ENCODE measurements around the gene GPX5.

DNA sequence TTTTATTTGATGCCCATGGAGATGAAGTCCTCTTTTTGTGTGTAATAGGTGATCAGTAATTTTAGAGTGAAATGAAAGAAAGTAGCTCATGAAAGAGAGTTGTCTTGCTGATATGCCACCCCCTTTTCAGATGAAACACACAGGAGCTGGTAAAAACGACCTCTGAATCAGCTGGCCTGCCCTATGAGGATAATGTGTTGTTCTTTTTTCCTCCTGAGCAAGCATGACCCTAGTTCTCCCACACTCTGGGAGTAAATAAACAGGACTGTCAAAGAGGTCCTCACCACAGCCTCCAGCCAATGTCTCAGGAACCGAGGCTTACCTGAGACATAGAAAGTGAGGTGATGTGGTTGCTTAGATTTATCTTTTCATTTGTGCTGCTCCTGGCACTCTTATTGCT, 29.5 kb downstream of the GPX5 start:
- TF ChIP-seq, protein P1, sequence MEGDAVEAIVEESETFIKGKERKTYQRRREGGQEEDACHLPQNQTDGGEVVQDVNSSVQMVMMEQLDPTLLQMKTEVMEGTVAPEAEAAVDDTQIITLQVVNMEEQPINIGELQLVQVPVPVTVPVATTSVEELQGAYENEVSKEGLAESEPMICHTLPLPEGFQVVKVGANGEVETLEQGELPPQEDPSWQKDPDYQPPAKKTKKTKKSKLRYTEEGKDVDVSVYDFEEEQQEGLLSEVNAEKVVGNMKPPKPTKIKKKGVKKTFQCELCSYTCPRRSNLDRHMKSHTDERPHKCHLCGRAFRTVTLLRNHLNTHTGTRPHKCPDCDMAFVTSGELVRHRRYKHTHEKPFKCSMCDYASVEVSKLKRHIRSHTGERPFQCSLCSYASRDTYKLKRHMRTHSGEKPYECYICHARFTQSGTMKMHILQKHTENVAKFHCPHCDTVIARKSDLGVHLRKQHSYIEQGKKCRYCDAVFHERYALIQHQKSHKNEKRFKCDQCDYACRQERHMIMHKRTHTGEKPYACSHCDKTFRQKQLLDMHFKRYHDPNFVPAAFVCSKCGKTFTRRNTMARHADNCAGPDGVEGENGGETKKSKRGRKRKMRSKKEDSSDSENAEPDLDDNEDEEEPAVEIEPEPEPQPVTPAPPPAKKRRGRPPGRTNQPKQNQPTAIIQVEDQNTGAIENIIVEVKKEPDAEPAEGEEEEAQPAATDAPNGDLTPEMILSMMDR (IDR thresholded peaks at IDR 0.05 in 4 of 5, conservative IDR thresholded peaks at IDR 0.05 in 1 of 5) = no peak
- no peak for TF ChIP-seq POLR2A (IDR thresholded peaks at IDR 0.05)
